Naive B cell (primary cell): ENCODE data around the gene PTPN1. TPM values are rescaled to one million over a fixed set of nuclear protein-coding genes. Genes with fewer than 3 reads are reported as not detected.

ENCODE experiments used
- ATAC-seq, 2 donors: fragments of 150-1000 bp; cut with Tn5 transposase; 2 replicates each; pipeline ENCODE4 v1.10.0; 2021; ENCODE audit warnings: low read depth in 2 of 2, mild to moderate bottlenecking in 2 of 2, moderate library complexity in 2 of 2
- DNase-seq: peaks from one replicate; pipeline ENCODE4 v3.0.0; 2022
- H3K27ac Mint-ChIP-seq, 6 donors: one replicate each; pipeline ENCODE4 v1.8.0; 2020 to 2022; ENCODE audit warnings: mild to moderate bottlenecking in 6 of 6, mixed read lengths in 6 of 6, moderate library complexity in 5 of 6, inconsistent platforms in 2 of 6
- H3K27me3 Mint-ChIP-seq, 3 donors: one replicate each; pipeline ENCODE4 v1.8.0; 2021 to 2022; ENCODE audit warnings: mixed read lengths in 3 of 3, mild to moderate bottlenecking in 1 of 3
- H3K36me3 Mint-ChIP-seq, 2 donors: one replicate each; pipeline ENCODE4 v1.8.0; 2020 to 2022; ENCODE audit warnings: mixed read lengths in 2 of 2, inconsistent platforms in 1 of 2, mild to moderate bottlenecking in 1 of 2
- H3K4me1 Mint-ChIP-seq, 3 donors: one replicate each; pipeline ENCODE4 v1.8.0; 2020 to 2022; ENCODE audit warnings: mixed read lengths in 3 of 3, inconsistent platforms in 1 of 3, mild to moderate bottlenecking in 1 of 3, moderate library complexity in 1 of 3
- H3K4me3 Mint-ChIP-seq, 8 donors: one replicate each; pipeline ENCODE4 v1.8.0; 2020 to 2022; ENCODE audit warnings: mild to moderate bottlenecking in 8 of 8, mixed read lengths in 8 of 8, moderate library complexity in 8 of 8, inconsistent platforms in 2 of 8
- H3K9me3 Mint-ChIP-seq, 7 donors: one replicate each; pipeline ENCODE4 v1.8.0; 2020 to 2022; ENCODE audit warnings: mixed read lengths in 7 of 7, mild to moderate bottlenecking in 5 of 7, inconsistent platforms in 2 of 7, moderate library complexity in 1 of 7
- polyA plus RNA-seq, 6 donors: library from polyadenylated mRNA; unstranded; fragments of 300-500 nt; fragmentation: Illumina TruSeq; gene quantifications; one replicate each; pipeline ENCODE4 v1.2.3, GENCODE V29; 2021; ENCODE audit warnings: low read depth in 6 of 6

Gene PTPN1
- polyA plus RNA-seq: 10 to 100 TPM; 14.0 to 57.1 (median 46.1) TPM

DNA sequence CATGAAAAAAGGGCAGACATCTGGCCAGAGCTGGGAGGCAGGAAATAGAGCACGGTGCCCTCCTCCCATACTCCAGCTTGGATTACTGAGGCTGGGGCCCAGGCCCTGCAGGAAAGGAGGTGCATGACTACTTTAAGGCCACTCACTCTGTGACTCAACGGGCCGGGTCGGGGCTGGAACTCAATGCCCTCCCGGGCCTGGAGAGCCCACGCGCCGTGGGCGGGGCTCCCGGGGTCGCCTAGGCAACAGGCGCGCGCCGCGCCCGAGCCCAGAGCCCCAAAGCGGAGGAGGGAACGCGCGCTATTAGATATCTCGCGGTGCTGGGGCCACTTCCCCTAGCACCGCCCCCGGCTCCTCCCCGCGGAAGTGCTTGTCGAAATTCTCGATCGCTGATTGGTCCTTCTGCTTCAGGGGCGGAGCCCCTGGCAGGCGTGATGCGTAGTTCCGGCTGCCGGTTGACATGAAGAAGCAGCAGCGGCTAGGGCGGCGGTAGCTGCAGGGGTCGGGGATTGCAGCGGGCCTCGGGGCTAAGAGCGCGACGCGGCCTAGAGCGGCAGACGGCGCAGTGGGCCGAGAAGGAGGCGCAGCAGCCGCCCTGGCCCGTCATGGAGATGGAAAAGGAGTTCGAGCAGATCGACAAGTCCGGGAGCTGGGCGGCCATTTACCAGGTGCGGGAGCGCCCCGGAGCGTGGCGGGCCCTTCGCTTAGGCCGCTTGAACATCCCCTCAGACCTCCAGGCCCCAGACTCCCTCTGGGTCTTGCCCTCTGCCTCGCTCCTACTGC, at the start of gene PTPN1:
Gene PTPN1, plus strand, starts transcription at position 461 of the 783 bp plus-strand sequence. Its CDS starts 145 bp downstream, at position 606.
- peak; percentile 93 for ATAC-seq
- H3K36me3 Mint-ChIP-seq: peaks cover 0 to 8% of the 10 kb centered on the region in 2 donors
- H3K4me1 Mint-ChIP-seq: peaks cover 41 to 49% (median 48%) of the 10 kb centered on the region in 3 donors

DNA sequence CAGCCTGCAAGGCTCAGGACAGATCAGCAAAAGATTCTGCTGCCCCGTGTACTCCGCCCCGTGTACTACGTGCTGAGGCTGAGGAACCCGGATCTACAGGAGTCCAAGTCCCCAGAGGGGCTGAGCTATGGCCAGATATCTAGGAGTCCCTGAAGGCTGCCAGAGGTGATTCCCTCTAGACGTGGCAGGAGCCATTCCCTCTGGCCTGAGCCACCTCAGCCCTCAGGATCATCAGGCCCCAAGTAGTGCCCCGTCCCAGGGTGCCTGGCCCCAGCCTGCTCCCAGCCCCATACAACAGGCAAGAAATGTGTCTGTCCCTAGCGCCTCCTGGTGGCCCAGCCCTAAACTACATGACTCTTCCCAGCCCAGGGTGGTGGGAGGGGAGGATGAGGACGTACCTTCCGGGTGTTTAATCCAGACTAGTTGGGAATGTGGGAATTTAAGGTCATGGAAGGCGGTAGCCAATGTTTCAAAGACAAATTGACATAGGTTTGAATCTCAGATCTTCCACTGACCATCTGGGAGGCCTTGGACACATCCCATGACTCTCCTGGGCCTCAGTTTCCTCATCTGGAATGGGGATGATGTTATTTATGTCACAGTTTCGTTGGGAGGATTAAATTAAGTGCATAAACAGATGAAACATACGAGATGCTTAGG, 49.4 kb upstream of the PTPN1 start:
- peak; percentile 74 to 80 for ATAC-seq
- Mint-ChIP-seq H3K36me3 (no peaks in the 10 kb centered on the region), H3K9me3 (no peaks in the 10 kb centered on the region), H3K27me3 (peaks cover 12 to 43% (median 34%) of the 10 kb centered on the region in 3 donors), H3K4me3 (no peak overlapping the region), H3K27ac (peak overlapping the region in 1 of 6 donors; percentile 20), H3K4me1 (peaks cover 0 to 8% (median 5%) of the 10 kb centered on the region in 3 donors)
- peak; percentile 65 for DNase-seq

More for the DNA sequence above, at the start of gene PTPN1:
- Mint-ChIP-seq H3K27ac (peak within 1 kb of the TSS; percentile 96 to 98 (median 97)), H3K4me3 (peak within 1 kb of the TSS; percentile 89 to 100 (median 96)), H3K9me3 (no peaks in the 10 kb centered on the region), H3K27me3 (no peaks in the 10 kb centered on the region)
- peak; percentile 99 for DNase-seq

DNA sequence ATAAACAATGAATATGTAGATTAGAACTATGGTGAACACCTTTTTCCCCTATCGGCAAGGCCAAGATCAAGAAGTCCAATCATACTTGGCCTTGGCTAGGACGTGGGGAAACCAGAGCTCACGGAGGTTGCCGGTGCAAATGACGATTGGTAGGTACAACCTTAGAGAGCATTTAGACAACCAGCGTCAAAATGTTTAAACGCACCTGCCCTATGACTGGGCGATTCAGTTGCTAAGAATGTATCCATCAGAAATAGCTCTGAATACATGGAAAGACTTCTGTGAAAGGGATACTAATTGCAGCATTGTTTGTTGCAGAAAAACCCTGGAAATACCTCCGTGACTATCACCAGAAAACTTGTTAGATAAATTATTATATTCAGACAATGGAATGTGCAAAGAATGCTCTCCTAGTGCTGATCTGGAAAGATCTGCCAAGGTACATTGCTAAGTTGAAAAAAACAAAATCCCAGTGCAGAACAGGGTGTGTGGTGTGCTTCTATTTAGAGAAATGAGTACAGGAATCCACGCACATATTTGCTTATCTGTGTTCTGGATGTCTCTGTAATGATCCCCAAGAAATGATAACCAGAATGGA, 48.0 kb upstream of the PTPN1 start:
- Mint-ChIP-seq H3K9me3 (no peaks in the 10 kb centered on the region), H3K27me3 (peaks cover 4 to 35% (median 20%) of the 10 kb centered on the region in 3 donors), H3K4me1 (peaks cover 0 to 8% (median 5%) of the 10 kb centered on the region in 3 donors), H3K4me3 (no peak overlapping the region), H3K27ac (no peak overlapping the region), H3K36me3 (no peaks in the 10 kb centered on the region)
- ATAC-seq (no peak), DNase-seq (no peak)

DNA sequence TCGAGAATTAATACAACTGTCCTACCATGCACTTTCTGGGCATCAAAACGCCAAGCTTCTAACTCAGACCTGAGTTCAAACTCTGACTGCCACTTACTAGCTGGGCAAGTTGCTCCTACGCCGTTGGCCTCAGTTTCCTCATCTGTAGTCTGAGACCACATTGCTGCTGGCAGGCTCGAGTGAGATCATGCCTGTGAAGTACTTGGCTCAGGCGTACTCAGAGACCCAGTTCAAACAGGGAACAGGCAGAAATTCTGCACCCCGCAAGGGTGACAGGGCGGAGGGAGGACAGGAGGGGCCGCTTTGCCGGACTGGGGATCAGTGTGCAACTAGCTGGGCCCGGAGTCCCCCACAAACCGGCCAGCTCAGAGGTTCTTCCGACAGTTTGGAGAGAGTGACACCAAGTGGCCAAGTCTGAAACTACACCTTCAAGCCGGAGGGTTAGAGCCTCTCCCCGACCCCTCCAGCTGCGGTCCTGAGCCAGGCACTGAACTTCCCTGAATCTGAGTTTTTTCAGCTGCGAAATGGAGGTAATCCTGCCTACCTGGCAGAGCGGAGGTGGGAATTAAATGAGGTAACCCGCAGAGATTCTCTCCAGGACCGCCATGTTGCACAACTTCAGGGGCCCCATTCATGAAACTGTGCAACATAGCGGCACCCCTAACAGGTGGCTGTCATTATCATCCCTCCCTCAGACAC, 46.0 kb upstream of the PTPN1 start:
- Mint-ChIP-seq H3K36me3 (no peaks in the 10 kb centered on the region), H3K27ac (no peak overlapping the region), H3K27me3 (peaks cover 0 to 23% (median 11%) of the 10 kb centered on the region in 3 donors), H3K9me3 (peaks cover 0 to 2% (median 0%) of the 10 kb centered on the region in 7 donors), H3K4me3 (peak overlapping the region in 2 of 8 donors; percentile 21 to 35), H3K4me1 (peaks cover 5 to 8% (median 7%) of the 10 kb centered on the region in 3 donors)
- ATAC-seq (peak; percentile 82 to 83), DNase-seq (peak; percentile 54)

DNA sequence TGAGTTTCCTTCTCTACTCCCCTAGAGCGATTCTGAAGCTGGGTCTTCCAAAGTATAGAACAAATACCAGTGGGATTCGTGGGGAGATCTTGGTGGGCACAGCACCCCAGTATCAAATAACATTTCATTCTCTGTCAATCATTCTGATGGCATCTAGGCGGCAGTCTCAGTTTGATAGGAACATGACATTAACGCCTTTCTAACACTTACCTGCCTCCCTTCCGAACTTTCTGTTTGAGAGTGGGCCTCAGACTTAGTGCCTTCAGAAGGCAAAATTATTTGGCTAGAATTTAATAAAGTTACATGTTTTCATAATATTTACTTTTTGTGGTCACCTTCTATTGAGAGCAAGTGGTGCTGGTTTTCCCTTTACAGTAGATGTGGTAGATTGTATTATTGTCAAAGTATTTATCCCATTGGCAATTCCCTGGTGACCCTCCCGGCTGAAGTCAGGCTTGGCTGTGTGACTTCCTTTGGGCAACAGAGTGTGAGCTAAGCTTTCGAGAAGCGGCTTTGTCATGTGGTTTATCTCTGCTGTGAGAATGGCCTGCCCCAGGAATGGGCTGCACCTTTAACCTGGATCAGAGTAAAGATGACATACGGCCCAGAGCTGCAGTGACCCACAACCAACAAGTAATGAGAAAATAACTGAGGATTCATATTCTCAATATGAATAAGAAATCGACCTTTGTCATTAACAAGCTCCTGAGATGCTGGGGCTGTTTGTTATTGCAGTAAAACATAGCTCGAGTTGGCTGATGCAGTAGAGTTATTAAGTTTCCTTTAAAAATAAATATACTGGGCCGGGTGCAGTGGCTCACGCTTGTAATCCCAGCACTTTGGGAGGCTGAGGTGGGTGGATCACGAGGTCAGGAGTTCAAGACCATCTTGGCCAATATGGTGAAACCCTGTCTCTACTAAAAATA, 45.2 kb upstream of the PTPN1 start:
- Mint-ChIP-seq H3K36me3 (no peaks in the 10 kb centered on the region), H3K4me1 (peaks cover 5 to 8% (median 7%) of the 10 kb centered on the region in 3 donors), H3K9me3 (peaks cover 0 to 2% (median 0%) of the 10 kb centered on the region in 7 donors), H3K4me3 (no peak overlapping the region), H3K27ac (no peak overlapping the region), H3K27me3 (peaks cover 0 to 17% (median 5%) of the 10 kb centered on the region in 3 donors)
- no peak for DNase-seq
- no peak for ATAC-seq

DNA sequence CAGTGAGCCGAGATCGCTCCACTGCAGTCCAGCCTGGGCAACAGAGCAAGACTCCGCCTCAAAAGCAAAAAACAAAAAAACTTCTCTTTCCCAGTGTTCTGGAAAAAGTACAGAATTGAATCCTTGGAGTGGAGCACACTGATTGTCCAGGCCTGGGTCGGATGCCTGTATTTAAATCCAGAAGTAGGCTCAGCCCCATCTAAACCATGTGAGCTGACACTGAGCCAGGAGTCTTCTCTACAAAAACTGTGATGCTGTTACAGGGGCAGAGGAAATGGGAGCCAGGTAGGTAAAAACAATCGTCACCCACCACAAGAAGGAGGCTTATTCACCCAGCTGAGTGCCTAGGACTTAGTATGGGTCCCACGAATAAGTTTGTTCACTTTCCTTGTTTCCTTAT, 43.0 kb upstream of the PTPN1 start:
- DNase-seq (no peak), ATAC-seq (no peak)
- no peak overlapping the region for H3K27ac Mint-ChIP-seq
- H3K4me3 Mint-ChIP-seq: no peak overlapping the region
- H3K36me3 Mint-ChIP-seq: no peaks in the 10 kb centered on the region
- peaks cover 0 to 6% (median 0%) of the 10 kb centered on the region in 3 donors for H3K27me3 Mint-ChIP-seq
- H3K9me3 Mint-ChIP-seq: peaks cover 0 to 2% (median 0%) of the 10 kb centered on the region in 7 donors
- H3K4me1 Mint-ChIP-seq: peaks cover 9 to 15% (median 10%) of the 10 kb centered on the region in 3 donors

DNA sequence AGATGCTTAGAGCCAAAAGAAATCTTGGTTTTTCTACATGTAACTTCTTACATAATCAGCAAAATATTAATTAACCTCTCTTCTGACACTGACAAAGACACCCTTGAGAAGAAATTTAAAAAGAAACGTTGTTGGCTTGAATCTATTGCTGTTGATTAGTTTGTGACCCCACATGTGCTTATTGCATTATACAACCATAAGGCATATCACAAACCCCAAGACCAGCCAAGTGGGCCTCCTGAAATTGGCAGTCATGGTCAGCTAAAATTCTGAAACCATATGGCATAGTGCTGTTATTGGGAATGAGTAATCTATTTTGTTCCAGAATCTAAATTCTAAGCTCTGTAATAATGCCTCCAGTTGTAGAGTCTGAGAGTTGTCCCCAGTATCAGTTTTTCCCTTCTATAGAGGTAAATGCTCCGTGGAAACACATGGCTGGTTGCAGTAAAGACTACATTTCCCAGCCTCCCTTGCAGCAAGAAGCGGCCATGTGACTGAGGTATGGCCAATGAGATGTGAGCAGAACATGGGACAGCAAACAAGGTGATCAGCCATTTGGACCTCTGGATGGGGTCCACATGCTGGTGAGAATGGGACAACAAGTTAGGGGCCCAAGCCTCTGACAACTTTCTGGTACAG, 42.3 kb upstream of the PTPN1 start:
- Mint-ChIP-seq H3K4me3 (no peak overlapping the region), H3K27ac (no peak overlapping the region), H3K9me3 (peaks cover 0 to 2% (median 0%) of the 10 kb centered on the region in 7 donors), H3K36me3 (no peaks in the 10 kb centered on the region), H3K27me3 (peaks cover 0 to 6% (median 0%) of the 10 kb centered on the region in 3 donors), H3K4me1 (peaks cover 12 to 22% (median 17%) of the 10 kb centered on the region in 3 donors)
- ATAC-seq (peak; percentile 35 to 41), DNase-seq (no peak)

DNA sequence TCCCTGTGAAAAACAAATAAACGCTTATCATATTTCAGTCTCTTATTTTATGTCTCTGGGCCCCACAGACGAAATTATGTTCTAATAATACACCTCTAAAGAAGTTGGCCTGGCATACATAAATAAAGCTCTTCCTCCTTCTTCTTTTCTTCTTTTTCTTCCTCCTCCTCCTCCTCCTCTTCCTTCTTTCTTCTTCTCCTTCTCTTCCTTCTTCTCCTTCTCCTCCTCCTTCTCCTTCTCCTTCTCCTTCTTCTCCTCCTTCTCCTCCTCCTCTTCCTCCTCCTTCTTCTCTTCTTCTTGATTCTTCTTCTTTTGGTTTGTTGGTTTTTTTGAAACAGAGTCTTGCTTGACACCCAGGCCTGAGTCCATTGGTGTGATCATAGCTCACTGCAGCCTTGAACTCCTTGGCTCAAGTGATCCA, 41.8 kb upstream of the PTPN1 start:
- Mint-ChIP-seq H3K9me3 (peaks cover 0 to 2% (median 0%) of the 10 kb centered on the region in 7 donors), H3K4me1 (peaks cover 18 to 27% (median 23%) of the 10 kb centered on the region in 3 donors), H3K36me3 (no peaks in the 10 kb centered on the region), H3K27me3 (peaks cover 0 to 6% (median 0%) of the 10 kb centered on the region in 3 donors), H3K27ac (peak overlapping the region in 1 of 6 donors; percentile 69), H3K4me3 (no peak overlapping the region)
- no peak for ATAC-seq
- no peak for DNase-seq

DNA sequence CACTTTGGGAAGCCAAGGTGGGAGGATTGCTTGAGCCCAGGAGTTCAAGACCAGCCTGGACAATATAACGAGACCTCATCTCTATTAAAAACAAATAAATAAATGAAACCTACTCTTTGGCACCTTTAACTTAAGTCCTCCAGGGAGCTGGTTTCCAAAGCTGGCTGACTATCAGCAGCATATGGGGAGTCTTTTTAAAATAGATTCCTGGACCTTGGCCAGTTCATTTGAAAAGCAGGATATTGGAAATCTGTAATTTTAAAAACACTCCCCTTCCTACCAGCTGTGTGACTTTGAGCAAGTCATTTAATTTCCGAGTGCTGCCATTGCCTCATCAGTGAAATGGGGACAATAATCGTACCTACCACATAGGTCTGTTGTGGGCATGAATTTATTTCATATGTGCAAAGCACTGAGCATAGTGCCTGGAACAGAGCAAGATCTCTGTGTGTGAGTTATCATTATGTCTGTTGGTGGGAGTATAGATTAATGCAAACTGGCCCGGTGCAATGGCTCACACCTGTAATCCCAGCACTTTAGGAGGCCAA, 40.9 kb upstream of the PTPN1 start:
- no peak overlapping the region for H3K4me3 Mint-ChIP-seq
- H3K27ac Mint-ChIP-seq: no peak overlapping the region
- H3K4me1 Mint-ChIP-seq: peaks cover 21 to 31% (median 22%) of the 10 kb centered on the region in 3 donors
- peaks cover 0 to 2% (median 0%) of the 10 kb centered on the region in 7 donors for H3K9me3 Mint-ChIP-seq
- no peak for DNase-seq
- ATAC-seq: no peak
- no peaks in the 10 kb centered on the region for H3K36me3 Mint-ChIP-seq
- peaks cover 0 to 6% (median 0%) of the 10 kb centered on the region in 3 donors for H3K27me3 Mint-ChIP-seq

DNA sequence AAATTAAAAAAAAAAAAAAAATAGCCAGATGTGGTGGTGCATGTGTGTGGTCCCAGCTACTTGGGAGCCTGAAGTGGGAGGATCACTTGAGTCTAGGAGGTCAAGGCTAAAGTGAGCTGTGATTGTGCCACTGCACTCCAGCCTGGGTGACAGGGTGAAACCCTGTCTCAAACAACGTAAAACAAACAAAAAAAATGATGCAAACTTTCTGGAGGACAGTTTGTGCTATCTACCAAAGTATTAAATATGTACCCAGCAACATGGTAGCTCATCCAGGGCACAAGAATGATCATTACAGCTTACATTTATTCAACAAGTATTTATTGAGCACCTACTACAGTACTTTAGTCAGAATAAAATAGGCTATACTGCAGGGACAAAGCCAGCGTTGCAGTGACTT, 40.4 kb upstream of the PTPN1 start:
- Mint-ChIP-seq H3K36me3 (no peaks in the 10 kb centered on the region), H3K9me3 (peaks cover 0 to 2% (median 0%) of the 10 kb centered on the region in 7 donors), H3K27me3 (peaks cover 0 to 6% (median 0%) of the 10 kb centered on the region in 3 donors), H3K4me1 (peaks cover 18 to 28% (median 21%) of the 10 kb centered on the region in 3 donors), H3K27ac (no peak overlapping the region), H3K4me3 (no peak overlapping the region)
- DNase-seq: no peak
- ATAC-seq: no peak

DNA sequence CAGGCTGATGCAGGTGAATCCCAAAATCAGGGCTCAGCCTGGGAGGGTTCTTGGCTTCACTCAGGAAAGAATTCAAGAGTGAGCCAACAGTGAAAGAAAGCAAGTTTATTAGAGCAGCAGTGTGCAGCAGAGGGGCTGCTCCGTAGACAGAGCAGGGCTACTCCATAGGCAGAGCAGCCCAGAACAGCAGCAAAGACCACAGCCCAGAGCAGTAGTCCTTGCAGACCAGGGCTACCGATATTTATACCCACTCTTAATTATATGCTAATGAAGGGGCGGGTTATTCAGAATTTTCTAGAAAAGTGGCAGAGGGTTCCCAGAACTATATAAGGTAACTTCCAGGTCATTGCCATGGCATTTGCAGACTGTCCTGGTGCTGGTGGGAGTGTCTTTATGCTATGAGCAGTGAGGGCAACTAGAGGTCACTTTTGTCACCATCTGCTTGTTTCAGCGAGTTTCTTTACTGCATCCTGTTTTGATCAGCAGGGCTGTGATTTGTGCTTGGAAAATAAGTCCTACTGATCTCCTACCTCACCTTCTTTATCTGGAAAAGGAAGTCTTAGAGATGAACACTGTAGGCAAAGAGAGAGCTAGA, 39.8 kb upstream of the PTPN1 start:
- peaks cover 0 to 2% (median 0%) of the 10 kb centered on the region in 7 donors for H3K9me3 Mint-ChIP-seq
- no peaks in the 10 kb centered on the region for H3K36me3 Mint-ChIP-seq
- peaks cover 18 to 29% (median 22%) of the 10 kb centered on the region in 3 donors for H3K4me1 Mint-ChIP-seq
- peaks cover 0 to 6% (median 0%) of the 10 kb centered on the region in 3 donors for H3K27me3 Mint-ChIP-seq
- no peak for ATAC-seq
- DNase-seq: no peak
- peak overlapping the region in 1 of 6 donors; percentile 47 for H3K27ac Mint-ChIP-seq
- peak overlapping the region in 2 of 8 donors; percentile 23 to 53 for H3K4me3 Mint-ChIP-seq
